C4-2B (cell line): ENCODE measurements around the gene NUP43.

Source experiments
- CTCF ChIP-seq: fragments of 450-650 bp; conservative IDR thresholded peaks from 2 replicates; pipeline ENCODE4 v1.5.1; 2017; ENCODE audit warnings: mild to moderate bottlenecking
- ZFX ChIP-seq: fragments of 450-650 bp; IDR thresholded peaks from 2 replicates; pipeline ENCODE4 v1.6.1; 2017

GRCh38 chr6:149754548-149754947 lies 8.2 kb upstream of the NUP43 start:
- TF ChIP-seq CTCF (no peak), ZFX (no peak)
